Hepatocyte (in vitro differentiated cells): ENCODE results near the gene TKT.

Experiments
- CTCF ChIP-seq: fragments of 200-600 bp; sonication (generic); IDR thresholded peaks from 2 replicates; pipeline ENCODE4 v1.5.1; 2016; ENCODE audit warnings: antibody characterized with exemption, mild to moderate bottlenecking; ENCODE audit not compliant: poor library complexity
- EZH2phosphoT487 ChIP-seq: fragments of 200-600 bp; sonication (generic); IDR thresholded peaks from one replicate; pipeline ENCODE4 v1.6.1; 2018; ENCODE audit warnings: antibody characterized with exemption, mild to moderate bottlenecking, low read depth, moderate library complexity; ENCODE audit not compliant: unreplicated experiment, severe bottlenecking

GRCh38 chr3:53181528-53181927, 74.3 kb downstream of the TKT start:
- TF ChIP-seq EZH2phosphoT487: no peak
- TF ChIP-seq CTCF: no peak
